CD4-positive, alpha-beta memory T cell (primary cell): Measurements from ENCODE around the gene ANKRD49. TPM values are rescaled to one million over a fixed set of nuclear protein-coding genes. Genes with fewer than 3 reads are reported as not detected.
"Not testable (repeated sequence)": the region's sequence is repeated elsewhere in the genome, so short reads cannot be mapped to it uniquely, and the experiment has no call there.

Source experiments
- CTCF ChIA-PET: fragments of 350-600 bp; sonication (Branson Sonifier 250); formaldehyde crosslinking; loops from one replicate; lab custom pipeline; 2021; ENCODE audit warnings: inconsistent platforms; ENCODE audit not compliant: partially characterized antibody; lab: Charles Lee
- POLR2A ChIA-PET: fragments of 350-600 bp; sonication (Branson Sonifier 250); formaldehyde crosslinking; loops from one replicate; lab custom pipeline; 2021; ENCODE audit not compliant: partially characterized antibody; lab: Charles Lee
- DNase-seq, 5 donors: peaks; one replicate each; pipeline versions ENCODE4 v3.0.0 to v3.0.0-alpha.2; 2020 to 2022; ENCODE audit warnings: mixed read lengths in 1 of 5
- H3K27ac ChIP-seq: one replicate; pipeline ENCODE4 v1.7.0; 2013; ENCODE audit warnings: low read depth, low read length
- H3K27me3 ChIP-seq: 2 replicates; pipeline ENCODE4 v1.7.0; 2013; ENCODE audit warnings: mild to moderate bottlenecking, low read length, moderate library complexity; ENCODE audit not compliant: insufficient read depth
- H3K36me3 ChIP-seq: 2 replicates; pipeline ENCODE4 v1.7.0; 2013; ENCODE audit warnings: mild to moderate bottlenecking, low read length, moderate library complexity; ENCODE audit not compliant: insufficient read depth
- H3K4me1 ChIP-seq: 2 replicates; pipeline ENCODE4 v1.7.0; 2013; ENCODE audit warnings: mild to moderate bottlenecking, low read length, moderate library complexity; ENCODE audit not compliant: insufficient read depth
- H3K4me3 ChIP-seq, 2 donors: one replicate each; pipeline ENCODE4 v1.7.0; 2013; ENCODE audit warnings: low read length in 2 of 2, mild to moderate bottlenecking in 1 of 2
- H3K9me3 ChIP-seq, 2 donors: one replicate each; pipeline ENCODE4 v1.7.0; 2013; ENCODE audit warnings: low read length in 2 of 2, control low read depth in 1 of 2; ENCODE audit not compliant: control insufficient read depth in 1 of 2
- H3K27ac Mint-ChIP-seq, 7 donors: one replicate each; pipeline ENCODE4 v1.8.0; 2020 to 2021; ENCODE audit warnings: mixed read lengths in 7 of 7, mild to moderate bottlenecking in 6 of 7, inconsistent platforms in 3 of 7, moderate library complexity in 3 of 7
- H3K27me3 Mint-ChIP-seq, 2 donors: one replicate each; pipeline ENCODE4 v1.8.0; 2020 to 2021; ENCODE audit warnings: mixed read lengths in 2 of 2
- H3K36me3 Mint-ChIP-seq, 2 donors: one replicate each; pipeline ENCODE4 v1.8.0; 2020 to 2021; ENCODE audit warnings: mixed read lengths in 2 of 2, inconsistent platforms in 1 of 2, mild to moderate bottlenecking in 1 of 2
- H3K4me1 Mint-ChIP-seq, 4 donors: one replicate each; pipeline ENCODE4 v1.8.0; 2020 to 2021; ENCODE audit warnings: mixed read lengths in 4 of 4, mild to moderate bottlenecking in 1 of 4
- H3K4me3 Mint-ChIP-seq, 8 donors: one replicate each; pipeline ENCODE4 v1.8.0; 2020 to 2021; ENCODE audit warnings: mixed read lengths in 8 of 8, mild to moderate bottlenecking in 7 of 8, moderate library complexity in 6 of 8, inconsistent platforms in 3 of 8
- H3K9me3 Mint-ChIP-seq, 8 donors: one replicate each; pipeline ENCODE4 v1.8.0; 2020 to 2021; ENCODE audit warnings: mixed read lengths in 8 of 8, mild to moderate bottlenecking in 5 of 8, inconsistent platforms in 3 of 8, moderate library complexity in 1 of 8
- intact Hi-C: fragments of 100-400 bp; cut with micrococcal nuclease; formaldehyde crosslinking; loops from one replicate; pipeline ENCODE4 v1.15.1; 2023
- polyA plus RNA-seq, 2 donors: library from polyadenylated mRNA; unstranded; fragments of 300-500 nt; fragmentation: Illumina TruSeq; gene quantifications; one replicate each; pipeline ENCODE4 v1.2.3, GENCODE V29; 2021
- total RNA-seq, 2 experiments: library from RNA; stranded (reverse); gene quantifications; one replicate each; pipeline ENCODE4 v1.2.3, GENCODE V29; 2021

Gene ANKRD49
- total and polyA plus RNA-seq, 4 experiments from 2014 or later, result 25.9 to 57.6 (median 42.2) TPM

- Mint-ChIP-seq H3K4me3 (no peak overlapping the region), H3K27me3 (no peaks in the 10 kb centered on the region), H3K36me3 (peaks cover 63 to 76% of the 10 kb centered on the region in 2 donors), H3K4me1 (peaks cover 0 to 6% (median 3%) of the 10 kb centered on the region in 4 donors), H3K9me3 (no peaks in the 10 kb centered on the region), H3K27ac (no peak overlapping the region)
- no peak for DNase-seq
- Histone ChIP-seq H3K27me3 (no peaks in the 10 kb centered on the region), H3K36me3 (peaks cover 8% of the 10 kb centered on the region), H3K9me3 (no peaks in the 10 kb centered on the region), H3K4me1 (no peaks in the 10 kb centered on the region), H3K4me3 (no peak overlapping the region), H3K27ac (no peak overlapping the region)
- intact Hi-C loops, result no loop called here
- CTCF ChIA-PET, result no interaction called here
- POLR2A ChIA-PET, result no interaction called here
These were observed 12.4 kb upstream of the ANKRD49 start for GRCh38 chr11:94481342-94481741.

- no peaks in the 10 kb centered on the region for H3K9me3 Mint-ChIP-seq
- no peak overlapping the region for H3K4me3 Mint-ChIP-seq
- Histone ChIP-seq H3K27me3 (no peaks in the 10 kb centered on the region), H3K9me3 (no peaks in the 10 kb centered on the region), H3K4me3 (no peak overlapping the region), H3K36me3 (peaks cover 40% of the 10 kb centered on the region), H3K27ac (no peak overlapping the region), H3K4me1 (no peaks in the 10 kb centered on the region)
- DNase-seq, result no peak
- H3K27me3 Mint-ChIP-seq, result no peaks in the 10 kb centered on the region
- no peak overlapping the region for H3K27ac Mint-ChIP-seq
- ChIA-PET CTCF (no interaction called here), POLR2A (interaction anchor here (0.6 to 0.7 kb wide), 2 partner anchors 129 to 550 kb away, joined by 3 read pairs; no protein-coding TSS in a partner anchor)
- peaks cover 74 to 77% of the 10 kb centered on the region in 2 donors for H3K36me3 Mint-ChIP-seq
- intact Hi-C loops, result no loop called here
- peaks cover 0 to 16% (median 7%) of the 10 kb centered on the region in 4 donors for H3K4me1 Mint-ChIP-seq
These were observed 7.7 kb upstream of the ANKRD49 start for GRCh38 chr11:94486068-94486467.

- Mint-ChIP-seq H3K36me3 (peaks cover 29 to 42% of the 10 kb centered on the region in 2 donors), H3K27ac (peak overlapping the region; percentile 91 to 99 (median 98)), H3K4me1 (peaks cover 20 to 47% (median 28%) of the 10 kb centered on the region in 4 donors), H3K4me3 (peak overlapping the region; percentile 94 to 98 (median 97)), H3K9me3 (peaks cover 0 to 3% (median 0%) of the 10 kb centered on the region in 8 donors), H3K27me3 (no peaks in the 10 kb centered on the region)
- Histone ChIP-seq H3K27me3 (no peaks in the 10 kb centered on the region), H3K27ac (peak overlapping the region; percentile 86), H3K36me3 (peaks cover 31% of the 10 kb centered on the region), H3K9me3 (no peaks in the 10 kb centered on the region), H3K4me1 (peaks cover 36% of the 10 kb centered on the region), H3K4me3 (peak overlapping the region; percentile 90 to 94)
- no peak for DNase-seq
- intact Hi-C loops, result loop anchor here (2.0 to 10.0 kb wide), 7 partner anchors 479 to 1898 kb away; partner anchors contain the start of genes C11orf54, CWC15, FAM76B and JRKL
- ChIA-PET POLR2A (interaction anchor here (0.6 to 2.1 kb wide), 5 partner anchors 8 to 1296 kb away, joined by 3 to 10 read pairs (median 7); partner anchors contain the start of genes C11orf54, C11orf97, CEP57 and PANX1), CTCF (no interaction called here)
These were observed 419 bp downstream of the ANKRD49 start for GRCh38 chr11:94494126-94494680.

GRCh38 chr11:94500181-94500580, 6.4 kb downstream of the ANKRD49 start:
- intact Hi-C loops, result no loop called here
- H3K27ac Mint-ChIP-seq, result peak overlapping the region in 2 of 7 donors; percentile 1 to 55
- no peaks in the 10 kb centered on the region for H3K27me3 ChIP-seq
- no peak overlapping the region for H3K27ac ChIP-seq
- no peak for DNase-seq
- CTCF ChIA-PET, result interaction anchor here (2.0 kb wide), 1 partner anchor 20 kb away, joined by 4 read pairs; no protein-coding TSS in a partner anchor
- H3K4me1 Mint-ChIP-seq, result peaks cover 5 to 10% (median 8%) of the 10 kb centered on the region in 4 donors
- peaks cover 21% of the 10 kb centered on the region for H3K36me3 ChIP-seq
- no peaks in the 10 kb centered on the region for H3K27me3 Mint-ChIP-seq
- peaks cover 23 to 53% of the 10 kb centered on the region in 2 donors for H3K36me3 Mint-ChIP-seq
- POLR2A ChIA-PET, result interaction anchor here (0.7 kb wide), 1 partner anchor 8 kb away, joined by 3 read pairs; no protein-coding TSS in a partner anchor
- H3K4me3 ChIP-seq, result no peak overlapping the region
- no peak overlapping the region for H3K4me3 Mint-ChIP-seq
- H3K4me1 ChIP-seq, result peaks cover 8% of the 10 kb centered on the region
- no peaks in the 10 kb centered on the region for H3K9me3 ChIP-seq
- peaks cover 0 to 6% (median 0%) of the 10 kb centered on the region in 8 donors for H3K9me3 Mint-ChIP-seq

GRCh38 chr11:94501522-94501921, 7.7 kb downstream of the ANKRD49 start:
- Histone ChIP-seq H3K36me3 (peaks cover 21% of the 10 kb centered on the region), H3K4me3 (no peak overlapping the region), H3K27me3 (no peaks in the 10 kb centered on the region), H3K9me3 (no peaks in the 10 kb centered on the region), H3K27ac (no peak overlapping the region), H3K4me1 (no peaks in the 10 kb centered on the region)
- intact Hi-C loops, result no loop called here
- Mint-ChIP-seq H3K27ac (no peak overlapping the region), H3K9me3 (peaks cover 0 to 5% (median 0%) of the 10 kb centered on the region in 8 donors), H3K4me1 (peaks cover 0 to 2% (median 0%) of the 10 kb centered on the region in 4 donors), H3K36me3 (peaks cover 21 to 51% of the 10 kb centered on the region in 2 donors), H3K4me3 (no peak overlapping the region), H3K27me3 (no peaks in the 10 kb centered on the region)
- ChIA-PET CTCF (interaction anchor here (0.7 to 2.2 kb wide), 5 partner anchors 9 to 1267 kb away, joined by 3 to 10 read pairs (median 3); no protein-coding TSS in a partner anchor), POLR2A (no interaction called here)
- no peak for DNase-seq

GRCh38 chr11:94504689-94505293, 11.0 kb downstream of the ANKRD49 start:
- Histone ChIP-seq H3K36me3 (no peaks in the 10 kb centered on the region), H3K4me1 (no peaks in the 10 kb centered on the region), H3K4me3 (no peak overlapping the region), H3K27ac (no peak overlapping the region), H3K27me3 (no peaks in the 10 kb centered on the region), H3K9me3 (no peaks in the 10 kb centered on the region)
- Mint-ChIP-seq H3K4me3 (no peak overlapping the region), H3K4me1 (peaks cover 0 to 2% (median 0%) of the 10 kb centered on the region in 4 donors), H3K9me3 (peaks cover 0 to 3% (median 0%) of the 10 kb centered on the region in 8 donors), H3K27me3 (no peaks in the 10 kb centered on the region), H3K27ac (no peak overlapping the region), H3K36me3 (peaks cover 0 to 22% of the 10 kb centered on the region in 2 donors)
- intact Hi-C loops, result loop anchor here (1.0 to 5.0 kb wide), 3 partner anchors 11 to 609 kb away; partner anchors contain the start of genes ANKRD49 and MRE11
- CTCF ChIA-PET, result interaction anchor here (0.6 to 3.0 kb wide), 17 partner anchors 8 to 1270 kb away, joined by 3 to 35 read pairs (median 4); no protein-coding TSS in a partner anchor
- POLR2A ChIA-PET, result no interaction called here
- peak in 4 of 5 donors; percentile 42 to 52 (median 48) for DNase-seq

GRCh38 chr11:94506513-94506912, 12.7 kb downstream of the ANKRD49 start:
- DNase-seq, H3K4me3 ChIP-seq, H3K4me3 Mint-ChIP-seq, H3K36me3 Mint-ChIP-seq, H3K9me3 Mint-ChIP-seq, H3K27ac Mint-ChIP-seq, H3K27me3 Mint-ChIP-seq, H3K9me3 ChIP-seq, H3K36me3 ChIP-seq, H3K27me3 ChIP-seq, H3K4me1 ChIP-seq, H3K27ac ChIP-seq, H3K4me1 Mint-ChIP-seq, POLR2A ChIA-PET: not testable (repeated sequence)
- intact Hi-C loops, result loop anchor here (5.0 kb wide), 1 partner anchor 324 kb away; no protein-coding TSS in a partner anchor
- CTCF ChIA-PET, result interaction anchor here (1.2 kb wide), 1 partner anchor 10 kb away, joined by 3 read pairs; no protein-coding TSS in a partner anchor
